Measurements from ENCODE around the gene RAPGEF4. TPM values are rescaled to one million over a fixed set of nuclear protein-coding genes. Genes with fewer than 3 reads are reported as not detected.

The RAPGEF4 gene
- total and polyA plus RNA-seq, 2 of the 8 experiments (the other 6 are each of a cell fraction or from before 2014, with no cell fraction given), result 1.2 to 2.6 TPM

DNA sequence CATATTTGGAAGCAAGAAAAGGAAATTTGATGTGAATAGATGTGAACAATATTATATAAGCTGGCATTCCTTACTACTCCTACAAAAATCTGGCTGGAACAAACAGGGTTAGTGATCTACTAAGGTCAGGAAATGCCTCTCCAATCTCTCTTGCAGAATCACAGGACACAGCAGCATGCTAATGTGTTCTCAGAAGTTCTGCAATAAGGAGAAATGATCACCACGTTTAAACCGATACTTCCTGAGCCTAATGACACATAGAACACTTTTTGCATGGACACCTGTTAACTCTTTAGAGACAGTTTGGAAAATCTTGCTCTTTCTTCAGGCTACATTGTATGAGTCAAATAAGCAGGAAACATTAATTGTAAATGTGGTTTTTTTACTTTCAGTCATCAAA, 250.4 kb downstream of the RAPGEF4 start:
- H3K23ac ChIP-seq (ENCODE audit: insufficient read length), result no peak overlapping the region
- no peak overlapping the region for H3K4me3 ChIP-seq (ENCODE audit: extremely low read depth in 1 of 4, insufficient read depth in 2 of 4, low read depth in 3 of 4, low read length in 4 of 4)
- no peak overlapping the region for H3K14ac ChIP-seq (ENCODE audit: insufficient read length)
- no peak overlapping the region for H2AK5ac ChIP-seq (ENCODE audit: low read depth, low read length)
- DNase-seq (ENCODE audit: low read depth in 1 of 2, low spot score in 2 of 2) (no peak), FAIRE-seq (no peak)
- no peak overlapping the region for H2BK15ac ChIP-seq (ENCODE audit: low read length)
- H3K9me3 ChIP-seq (ENCODE audit: insufficient read depth in 2 of 2, low read depth in 1 of 2, low read length in 1 of 2), result no peaks in the 10 kb centered on the region
- no peaks in the 10 kb centered on the region for H3K23me2 ChIP-seq (ENCODE audit: low read depth, low read length)
- H3K9ac ChIP-seq (replicated peaks in 1 of 4; ENCODE audit: extremely low read depth in 1 of 4, low read depth in 3 of 4, low read length in 3 of 4), result no peak overlapping the region
- POLR2A ChIA-PET (ENCODE audit: partially characterized antibody), result no interaction called here
- no peaks in the 10 kb centered on the region for H3K36me3 ChIP-seq (ENCODE audit: control insufficient read depth in 2 of 4, insufficient read depth in 4 of 4, low read length in 3 of 4)
- H3K18ac ChIP-seq (ENCODE audit: extremely low read depth, low read length), result no peak overlapping the region
- H4K91ac ChIP-seq (replicated peaks; ENCODE audit: insufficient read length, low read length), result no peak overlapping the region
- no peak overlapping the region for H3K4me2 ChIP-seq (ENCODE audit: insufficient read depth in 1 of 2, low read depth in 2 of 2, low read length in 2 of 2)
- no peaks in the 10 kb centered on the region for H3K27me3 ChIP-seq (replicated peaks in 1 of 4; ENCODE audit: control insufficient read depth in 3 of 4, extremely low read depth in 1 of 4, insufficient read depth in 3 of 4, low read length in 3 of 4)
- no peak overlapping the region for H2BK120ac ChIP-seq (replicated peaks; ENCODE audit: low read depth, low read length)
- H2BK20ac ChIP-seq (ENCODE audit: low read length), result no peak overlapping the region
- no peaks in the 10 kb centered on the region for H3K79me1 ChIP-seq (ENCODE audit: low read depth, low read length)
- no peaks in the 10 kb centered on the region for H3K79me2 ChIP-seq (ENCODE audit: control insufficient read depth in 1 of 2, insufficient read depth in 2 of 2, low read length in 2 of 2)
- no peak overlapping the region for H3K4ac ChIP-seq (replicated peaks; ENCODE audit: insufficient read length, low read depth, low read length)
- no peak overlapping the region for H2BK12ac ChIP-seq (ENCODE audit: low read depth, low read length)
- H2AFZ ChIP-seq (ENCODE audit: low read length), result no peak overlapping the region
- H3K56ac ChIP-seq (replicated peaks; ENCODE audit: insufficient read length, low read depth, low read length), result no peak overlapping the region
- CTCF ChIA-PET (ENCODE audit: partially characterized antibody), result interaction anchor here (0.6 to 1.9 kb wide), 4 partner anchors 13 to 453 kb away, joined by 3 to 9 read pairs (median 3); no protein-coding TSS in a partner anchor
- WGBS, 2 experiments (ENCODE audit: extremely low coverage in 1 of 2, insufficient coverage in 1 of 2, insufficient read length in 1 of 2, insufficient replicate concordance in 2 of 2, low coverage in 1 of 2, low lambda C conversion rate in 2 of 2, missing lambda C conversion rate in 1 of 2), result 88% methylated on average over 2 of the region's 2 CpGs; no CpG with 5 or more reads in 1 of the 2 experiments
- no peaks in the 10 kb centered on the region for H4K20me1 ChIP-seq (replicated peaks in 1 of 2; ENCODE audit: control insufficient read depth in 1 of 2, insufficient read depth in 2 of 2, low read length in 2 of 2)
- no peak overlapping the region for H2BK5ac ChIP-seq (ENCODE audit: low read depth, low read length)
- peaks cover 0 to 3% (median 0%) of the 10 kb centered on the region in 4 experiments; a peak in 2 of 7 replicates for H3K4me1 ChIP-seq (replicated peaks in 1 of 4; ENCODE audit: control insufficient read depth in 3 of 4, insufficient read depth in 4 of 4, low read length in 3 of 4)
- no peak overlapping the region for H4K5ac ChIP-seq (ENCODE audit: insufficient read length, low read depth, low read length)
- H3K27ac ChIP-seq (ENCODE audit: low read depth, low read length), result no peak overlapping the region
- no peak overlapping the region for H4K8ac ChIP-seq (ENCODE audit: extremely low read depth, insufficient read depth, low read length)
- TF ChIP-seq RNF2 (IDR thresholded peaks at IDR 0.05; ENCODE audit: borderline replicate concordance, low read depth, low read length, missing control alignments, poor library complexity, severe bottlenecking), result no peak
- TF ChIP-seq BCL11A (IDR thresholded peaks at IDR 0.05; ENCODE audit: low read depth in 2 of 2, low read length in 2 of 2), result no peak
- no peak for TF ChIP-seq FOSL1 (IDR thresholded peaks at IDR 0.05; ENCODE audit: insufficient read depth, low read depth, low read length)
- no peak for TF ChIP-seq TAF1 (IDR thresholded peaks at IDR 0.05; ENCODE audit: low read depth, low read length)

Data from H1 (cell line).